ENCODE measurements around the gene TH. TPM values are rescaled to one million over a fixed set of nuclear protein-coding genes. Genes with fewer than 3 reads are reported as not detected.

The TH gene
- total and polyA plus RNA-seq, 2 of the 8 experiments (the other 6 are each of a cell fraction or from before 2014, with no cell fraction given) = 0.09 TPM; not detected in 1

DNA sequence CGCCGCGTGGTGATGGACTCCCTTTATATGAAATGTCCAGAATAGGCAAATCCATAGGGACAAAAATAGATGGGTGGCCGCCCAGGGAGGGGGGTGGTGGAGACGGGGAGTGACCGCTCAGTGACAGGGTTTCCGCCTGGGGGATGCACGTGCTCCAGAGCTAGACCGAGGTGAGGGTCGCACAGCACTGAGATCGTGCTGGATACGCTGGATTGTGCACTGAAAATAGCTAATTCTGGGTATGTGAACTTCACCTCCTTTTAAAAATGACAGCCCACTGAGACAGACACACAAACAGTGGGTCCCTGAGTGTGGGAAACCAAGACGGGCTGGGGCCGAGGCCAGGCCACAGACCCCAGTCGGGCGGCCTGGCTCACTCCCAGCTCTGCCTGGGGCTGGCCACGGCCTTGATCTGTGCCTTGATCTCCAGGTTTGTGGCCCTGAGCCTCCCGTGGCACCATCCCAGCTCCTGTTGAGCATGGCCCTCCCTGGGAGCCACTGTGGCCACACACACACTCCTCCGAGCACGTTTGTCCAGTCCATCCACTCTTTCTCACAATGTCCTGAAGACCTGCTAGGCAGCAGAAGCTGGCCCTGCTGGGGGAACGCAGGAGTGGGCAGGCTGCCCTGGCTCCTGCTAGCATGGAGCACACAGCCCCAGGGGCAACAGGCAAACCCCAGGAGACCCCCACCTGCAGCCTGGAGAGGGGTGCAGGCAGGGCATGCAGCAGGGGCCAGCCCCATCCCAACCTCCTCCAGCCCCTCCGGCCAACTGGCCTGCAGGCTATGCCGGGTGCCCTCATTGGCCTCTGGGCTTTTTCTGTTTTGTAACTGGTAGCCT, 41.0 kb upstream of the TH start (continued):
- no peak for TF ChIP-seq RXRA (IDR thresholded peaks at IDR 0.05; ENCODE audit: insufficient read depth, low read depth, low read length)
